ENCODE measurements around the gene LRRC1. TPM values are rescaled to one million over a fixed set of nuclear protein-coding genes. Genes with fewer than 3 reads are reported as not detected.

The LRRC1 gene
- total and polyA plus RNA-seq, 2 experiments from 2014 or later: 11.3 to 16.6 TPM

DNA sequence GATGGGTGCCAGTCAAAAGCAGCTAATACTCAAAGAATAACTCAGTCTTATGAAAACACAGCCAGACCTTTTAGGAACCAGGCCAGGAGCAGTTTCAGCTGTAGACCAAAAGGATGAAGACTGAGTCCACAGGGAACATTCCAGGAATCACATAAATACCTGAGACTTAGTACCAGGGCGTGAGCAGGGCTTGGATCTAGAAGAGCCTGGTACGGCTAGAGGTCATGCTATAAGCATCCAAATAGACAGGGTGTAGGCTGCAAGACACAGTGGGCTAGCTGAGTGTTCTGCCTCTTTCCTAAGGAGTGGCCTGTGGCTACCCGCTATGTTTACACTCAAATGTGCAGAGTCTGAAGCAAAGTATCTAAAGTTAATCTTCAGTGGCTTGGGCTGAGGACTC lies 29.5 kb upstream of the LRRC1 start (continued):
- TF ChIP-seq, protein P1, sequence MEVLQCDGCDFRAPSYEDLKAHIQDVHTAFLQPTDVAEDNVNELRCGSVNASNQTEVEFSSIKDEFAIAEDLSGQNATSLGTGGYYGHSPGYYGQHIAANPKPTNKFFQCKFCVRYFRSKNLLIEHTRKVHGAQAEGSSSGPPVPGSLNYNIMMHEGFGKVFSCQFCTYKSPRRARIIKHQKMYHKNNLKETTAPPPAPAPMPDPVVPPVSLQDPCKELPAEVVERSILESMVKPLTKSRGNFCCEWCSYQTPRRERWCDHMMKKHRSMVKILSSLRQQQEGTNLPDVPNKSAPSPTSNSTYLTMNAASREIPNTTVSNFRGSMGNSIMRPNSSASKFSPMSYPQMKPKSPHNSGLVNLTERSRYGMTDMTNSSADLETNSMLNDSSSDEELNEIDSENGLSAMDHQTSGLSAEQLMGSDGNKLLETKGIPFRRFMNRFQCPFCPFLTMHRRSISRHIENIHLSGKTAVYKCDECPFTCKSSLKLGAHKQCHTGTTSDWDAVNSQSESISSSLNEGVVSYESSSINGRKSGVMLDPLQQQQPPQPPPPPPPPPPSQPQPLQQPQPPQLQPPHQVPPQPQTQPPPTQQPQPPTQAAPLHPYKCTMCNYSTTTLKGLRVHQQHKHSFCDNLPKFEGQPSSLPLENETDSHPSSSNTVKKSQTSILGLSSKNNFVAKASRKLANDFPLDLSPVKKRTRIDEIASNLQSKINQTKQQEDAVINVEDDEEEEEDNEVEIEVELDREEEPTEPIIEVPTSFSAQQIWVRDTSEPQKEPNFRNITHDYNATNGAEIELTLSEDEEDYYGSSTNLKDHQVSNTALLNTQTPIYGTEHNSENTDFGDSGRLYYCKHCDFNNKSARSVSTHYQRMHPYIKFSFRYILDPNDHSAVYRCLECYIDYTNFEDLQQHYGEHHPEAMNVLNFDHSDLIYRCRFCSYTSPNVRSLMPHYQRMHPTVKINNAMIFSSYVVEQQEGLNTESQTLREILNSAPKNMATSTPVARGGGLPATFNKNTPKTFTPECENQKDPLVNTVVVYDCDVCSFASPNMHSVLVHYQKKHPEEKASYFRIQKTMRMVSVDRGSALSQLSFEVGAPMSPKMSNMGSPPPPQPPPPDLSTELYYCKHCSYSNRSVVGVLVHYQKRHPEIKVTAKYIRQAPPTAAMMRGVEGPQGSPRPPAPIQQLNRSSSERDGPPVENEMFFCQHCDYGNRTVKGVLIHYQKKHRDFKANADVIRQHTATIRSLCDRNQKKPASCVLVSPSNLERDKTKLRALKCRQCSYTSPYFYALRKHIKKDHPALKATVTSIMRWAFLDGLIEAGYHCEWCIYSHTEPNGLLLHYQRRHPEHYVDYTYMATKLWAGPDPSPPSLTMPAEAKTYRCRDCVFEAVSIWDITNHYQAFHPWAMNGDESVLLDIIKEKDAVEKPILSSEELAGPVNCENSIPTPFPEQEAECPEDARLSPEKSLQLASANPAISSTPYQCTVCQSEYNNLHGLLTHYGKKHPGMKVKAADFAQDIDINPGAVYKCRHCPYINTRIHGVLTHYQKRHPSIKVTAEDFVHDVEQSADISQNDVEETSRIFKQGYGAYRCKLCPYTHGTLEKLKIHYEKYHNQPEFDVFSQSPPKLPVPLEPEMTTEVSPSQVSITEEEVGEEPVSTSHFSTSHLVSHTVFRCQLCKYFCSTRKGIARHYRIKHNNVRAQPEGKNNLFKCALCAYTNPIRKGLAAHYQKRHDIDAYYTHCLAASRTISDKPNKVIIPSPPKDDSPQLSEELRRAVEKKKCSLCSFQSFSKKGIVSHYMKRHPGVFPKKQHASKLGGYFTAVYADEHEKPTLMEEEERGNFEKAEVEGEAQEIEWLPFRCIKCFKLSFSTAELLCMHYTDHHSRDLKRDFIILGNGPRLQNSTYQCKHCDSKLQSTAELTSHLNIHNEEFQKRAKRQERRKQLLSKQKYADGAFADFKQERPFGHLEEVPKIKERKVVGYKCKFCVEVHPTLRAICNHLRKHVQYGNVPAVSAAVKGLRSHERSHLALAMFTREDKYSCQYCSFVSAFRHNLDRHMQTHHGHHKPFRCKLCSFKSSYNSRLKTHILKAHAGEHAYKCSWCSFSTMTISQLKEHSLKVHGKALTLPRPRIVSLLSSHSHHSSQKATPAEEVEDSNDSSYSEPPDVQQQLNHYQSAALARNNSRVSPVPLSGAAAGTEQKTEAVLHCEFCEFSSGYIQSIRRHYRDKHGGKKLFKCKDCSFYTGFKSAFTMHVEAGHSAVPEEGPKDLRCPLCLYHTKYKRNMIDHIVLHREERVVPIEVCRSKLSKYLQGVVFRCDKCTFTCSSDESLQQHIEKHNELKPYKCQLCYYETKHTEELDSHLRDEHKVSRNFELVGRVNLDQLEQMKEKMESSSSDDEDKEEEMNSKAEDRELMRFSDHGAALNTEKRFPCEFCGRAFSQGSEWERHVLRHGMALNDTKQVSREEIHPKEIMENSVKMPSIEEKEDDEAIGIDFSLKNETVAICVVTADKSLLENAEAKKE (CRISPR knock-in tag; IDR thresholded peaks at IDR 0.05): no peak
- TF ChIP-seq, protein P2, sequence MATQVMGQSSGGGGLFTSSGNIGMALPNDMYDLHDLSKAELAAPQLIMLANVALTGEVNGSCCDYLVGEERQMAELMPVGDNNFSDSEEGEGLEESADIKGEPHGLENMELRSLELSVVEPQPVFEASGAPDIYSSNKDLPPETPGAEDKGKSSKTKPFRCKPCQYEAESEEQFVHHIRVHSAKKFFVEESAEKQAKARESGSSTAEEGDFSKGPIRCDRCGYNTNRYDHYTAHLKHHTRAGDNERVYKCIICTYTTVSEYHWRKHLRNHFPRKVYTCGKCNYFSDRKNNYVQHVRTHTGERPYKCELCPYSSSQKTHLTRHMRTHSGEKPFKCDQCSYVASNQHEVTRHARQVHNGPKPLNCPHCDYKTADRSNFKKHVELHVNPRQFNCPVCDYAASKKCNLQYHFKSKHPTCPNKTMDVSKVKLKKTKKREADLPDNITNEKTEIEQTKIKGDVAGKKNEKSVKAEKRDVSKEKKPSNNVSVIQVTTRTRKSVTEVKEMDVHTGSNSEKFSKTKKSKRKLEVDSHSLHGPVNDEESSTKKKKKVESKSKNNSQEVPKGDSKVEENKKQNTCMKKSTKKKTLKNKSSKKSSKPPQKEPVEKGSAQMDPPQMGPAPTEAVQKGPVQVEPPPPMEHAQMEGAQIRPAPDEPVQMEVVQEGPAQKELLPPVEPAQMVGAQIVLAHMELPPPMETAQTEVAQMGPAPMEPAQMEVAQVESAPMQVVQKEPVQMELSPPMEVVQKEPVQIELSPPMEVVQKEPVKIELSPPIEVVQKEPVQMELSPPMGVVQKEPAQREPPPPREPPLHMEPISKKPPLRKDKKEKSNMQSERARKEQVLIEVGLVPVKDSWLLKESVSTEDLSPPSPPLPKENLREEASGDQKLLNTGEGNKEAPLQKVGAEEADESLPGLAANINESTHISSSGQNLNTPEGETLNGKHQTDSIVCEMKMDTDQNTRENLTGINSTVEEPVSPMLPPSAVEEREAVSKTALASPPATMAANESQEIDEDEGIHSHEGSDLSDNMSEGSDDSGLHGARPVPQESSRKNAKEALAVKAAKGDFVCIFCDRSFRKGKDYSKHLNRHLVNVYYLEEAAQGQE (IDR thresholded peaks at IDR 0.05; ENCODE audit: unreplicated experiment): no peak

DNA sequence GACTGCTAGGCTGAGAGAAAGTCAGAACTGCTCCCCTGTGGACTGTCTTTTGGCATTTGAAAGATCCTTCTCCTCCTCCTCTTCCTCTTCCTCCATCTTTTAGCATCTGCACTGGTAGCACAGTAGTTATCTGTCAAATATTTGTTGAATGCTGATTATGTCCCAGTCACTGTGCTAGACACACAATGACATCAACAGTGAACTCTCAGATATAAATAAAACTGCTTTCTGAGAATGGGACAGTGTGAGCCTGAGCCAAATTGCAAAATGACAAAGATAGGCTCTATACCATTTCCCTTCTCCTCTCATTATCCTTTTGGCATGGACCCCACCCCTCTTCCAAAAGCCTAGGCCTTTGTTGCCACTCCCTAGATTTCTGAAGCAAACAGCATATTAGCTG lies 27.9 kb upstream of the LRRC1 start:
- peaks cover 6% of the 10 kb centered on the region for H3K4me1 Mint-ChIP-seq
- no peak overlapping the region for H2AFZ ChIP-seq
- no peaks in the 10 kb centered on the region for H3K36me3 ChIP-seq (ENCODE audit: insufficient read depth)
- DNase-seq (ENCODE audit: low spot score) (no peak), ATAC-seq (no peak)
- no peak overlapping the region for H3K4me2 ChIP-seq
- H3K36me3 Mint-ChIP-seq (ENCODE audit: low read depth): 0 out of 3 replicates have a peak, but pooled peaks cover under 1% of the 10 kb centered on the region
- peaks cover 12% of the 10 kb centered on the region; the same call in 1 of the 2 replicates for H3K9me2 ChIP-seq (ENCODE audit: insufficient read depth)
- peaks cover 2% of the 10 kb centered on the region for H3K27me3 Mint-ChIP-seq (ENCODE audit: insufficient read depth, low read depth, poor library complexity)
- no peak overlapping the region for H3K27ac ChIP-seq (ENCODE audit: low read depth)
- no peaks in the 10 kb centered on the region for H4K20me1 ChIP-seq (replicated peaks; ENCODE audit: insufficient read depth)
- no peak overlapping the region for H3K27ac Mint-ChIP-seq
- H3K4me3 Mint-ChIP-seq: no peak overlapping the region
- H3K79me2 ChIP-seq (replicated peaks; ENCODE audit: insufficient read depth): no peaks in the 10 kb centered on the region
- no peaks in the 10 kb centered on the region for H3K4me1 ChIP-seq (ENCODE audit: insufficient read depth)
- H3K4me3 ChIP-seq: no peak overlapping the region
- no peaks in the 10 kb centered on the region for H3K27me3 ChIP-seq (ENCODE audit: insufficient read depth)
- H3F3A ChIP-seq (replicated peaks; ENCODE audit: low read depth): no peaks in the 10 kb centered on the region
- H3K9me3 Mint-ChIP-seq: no peaks in the 10 kb centered on the region; the same call in 2 of the 3 replicates
- TF ChIP-seq, protein P3, sequence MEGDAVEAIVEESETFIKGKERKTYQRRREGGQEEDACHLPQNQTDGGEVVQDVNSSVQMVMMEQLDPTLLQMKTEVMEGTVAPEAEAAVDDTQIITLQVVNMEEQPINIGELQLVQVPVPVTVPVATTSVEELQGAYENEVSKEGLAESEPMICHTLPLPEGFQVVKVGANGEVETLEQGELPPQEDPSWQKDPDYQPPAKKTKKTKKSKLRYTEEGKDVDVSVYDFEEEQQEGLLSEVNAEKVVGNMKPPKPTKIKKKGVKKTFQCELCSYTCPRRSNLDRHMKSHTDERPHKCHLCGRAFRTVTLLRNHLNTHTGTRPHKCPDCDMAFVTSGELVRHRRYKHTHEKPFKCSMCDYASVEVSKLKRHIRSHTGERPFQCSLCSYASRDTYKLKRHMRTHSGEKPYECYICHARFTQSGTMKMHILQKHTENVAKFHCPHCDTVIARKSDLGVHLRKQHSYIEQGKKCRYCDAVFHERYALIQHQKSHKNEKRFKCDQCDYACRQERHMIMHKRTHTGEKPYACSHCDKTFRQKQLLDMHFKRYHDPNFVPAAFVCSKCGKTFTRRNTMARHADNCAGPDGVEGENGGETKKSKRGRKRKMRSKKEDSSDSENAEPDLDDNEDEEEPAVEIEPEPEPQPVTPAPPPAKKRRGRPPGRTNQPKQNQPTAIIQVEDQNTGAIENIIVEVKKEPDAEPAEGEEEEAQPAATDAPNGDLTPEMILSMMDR (conservative IDR thresholded peaks at IDR 0.05; ENCODE audit: low read depth in 2 of 2): no peak
- TF ChIP-seq EZH2phosphoT487 (IDR thresholded peaks at IDR 0.05; ENCODE audit: unreplicated experiment) (no peak), POLR2AphosphoS5 (IDR thresholded peaks at IDR 0.05; ENCODE audit: low read depth) (no peak), JUNB (IDR thresholded peaks at IDR 0.05; ENCODE audit: unreplicated experiment) (no peak), NANOG (IDR thresholded peaks at IDR 0.05; ENCODE audit: borderline replicate concordance) (no peak)
